ENCODE data around the gene NAA50. TPM values are rescaled to one million over a fixed set of nuclear protein-coding genes. Genes with fewer than 3 reads are reported as not detected.
A peak's percentile ranks its signal among the peaks of the same experiment; 100 is the strongest.

NAA50 gene
- total RNA-seq, 1 donor from 2014 or later: 112 TPM

DNA sequence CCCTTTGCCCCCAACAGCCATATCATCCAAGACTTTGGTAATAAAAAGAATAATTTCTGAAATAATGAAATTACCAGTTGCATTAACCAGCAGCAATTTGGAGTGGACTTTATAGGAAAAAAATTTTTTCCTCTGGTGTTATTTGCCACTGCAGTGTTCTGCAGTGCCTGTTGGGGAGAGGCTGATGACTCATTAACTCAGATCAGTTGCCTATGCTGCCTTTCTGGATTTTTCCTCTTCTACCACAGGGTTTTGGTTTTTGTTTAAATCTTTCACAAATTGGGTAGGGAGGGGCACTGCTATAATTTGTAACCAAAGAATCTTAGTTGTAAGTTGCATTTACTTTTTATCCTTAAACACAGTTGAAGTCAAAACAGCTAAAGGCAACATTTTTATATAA is 23.5 kb upstream of the NAA50 start:
- Mint-ChIP-seq H3K9me3 (no peaks in the 10 kb centered on the region), H3K27me3 (no peaks in the 10 kb centered on the region), H3K4me1 (peaks cover 6% of the 10 kb centered on the region), H3K4me3 (no peak overlapping the region), H3K36me3 (ENCODE audit: low read depth) (peaks cover 9% of the 10 kb centered on the region), H3K27ac (no peak overlapping the region)
- DNase-seq: no peak
- no peak for TF ChIP-seq CTCF (IDR thresholded peaks at IDR 0.05)
- peak; percentile 28 for ATAC-seq (ENCODE audit: low read depth)
- intact Hi-C loops (cut with micrococcal nuclease): loop anchor here (2.0 kb wide), 2 partner anchors 15 to 19 kb away; no protein-coding TSS in a partner anchor
- ChIA-PET POLR2A (no interaction called here), CTCF (no interaction called here)

DNA sequence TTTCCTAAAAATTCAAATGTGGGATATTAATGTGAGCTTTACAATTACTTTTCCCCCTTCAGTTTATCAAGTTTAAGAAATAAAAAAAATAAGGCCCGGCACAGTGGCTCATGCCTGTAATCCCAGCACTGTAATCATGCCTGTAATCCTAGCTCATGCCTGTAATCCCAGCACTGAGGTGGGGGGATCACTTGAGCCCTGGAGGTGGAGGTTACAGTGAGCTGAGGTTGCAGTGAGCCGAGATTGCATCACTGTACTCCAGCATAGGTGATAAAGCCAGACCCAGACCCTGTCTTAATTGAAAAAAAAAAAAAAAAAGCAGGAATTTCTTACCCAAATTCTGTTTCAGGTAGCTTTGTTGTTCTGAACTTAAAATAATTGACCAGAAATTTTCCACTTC is 18.6 kb upstream of the NAA50 start:
- no peak overlapping the region for H3K4me3 Mint-ChIP-seq
- no peak overlapping the region for H3K27ac Mint-ChIP-seq
- ATAC-seq (ENCODE audit: low read depth) (no peak), DNase-seq (no peak)
- intact Hi-C loops (cut with micrococcal nuclease): no loop called here
- no peaks in the 10 kb centered on the region for H3K4me1 Mint-ChIP-seq
- H3K9me3 Mint-ChIP-seq: no peaks in the 10 kb centered on the region
- ChIA-PET CTCF (no interaction called here), POLR2A (interaction anchor here (1.2 kb wide), 1 partner anchor 18 kb away, joined by 3 read pairs; the partner anchor contains the start of gene ATP6V1A)
- H3K36me3 Mint-ChIP-seq (ENCODE audit: low read depth): peaks cover 9% of the 10 kb centered on the region
- TF ChIP-seq CTCF (IDR thresholded peaks at IDR 0.05): no peak
- H3K27me3 Mint-ChIP-seq: no peaks in the 10 kb centered on the region

DNA sequence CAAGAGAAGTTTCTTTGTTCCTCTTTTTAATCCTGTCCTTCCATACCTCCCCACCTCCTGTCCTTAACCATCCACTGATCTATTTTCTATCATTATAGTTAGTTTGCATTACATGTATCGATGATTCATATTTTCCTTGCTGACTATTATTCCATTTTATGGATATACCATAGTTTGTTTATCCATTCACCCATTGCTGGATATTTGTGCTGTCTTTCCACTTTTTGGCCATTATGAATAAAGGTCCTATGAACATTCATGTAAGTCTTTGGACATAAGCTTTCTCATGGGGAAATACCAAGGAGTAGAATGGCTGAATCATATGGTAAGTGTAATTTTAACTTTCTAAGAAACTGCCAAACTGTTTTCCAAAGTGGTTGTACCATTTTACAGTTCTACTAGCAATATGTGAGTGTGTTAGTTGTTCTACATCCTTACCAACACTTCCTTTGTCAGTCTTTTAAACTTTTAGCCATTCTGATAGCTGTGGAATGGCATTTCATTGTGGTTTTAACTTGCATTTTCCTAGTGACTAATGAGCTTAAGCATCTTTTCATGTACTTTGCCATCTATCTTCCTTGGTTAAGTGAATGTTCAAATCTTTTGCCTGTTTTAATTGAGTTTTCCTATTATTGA is 12.5 kb upstream of the NAA50 start:
- H3K4me3 Mint-ChIP-seq: no peak overlapping the region
- DNase-seq: no peak
- no peak for TF ChIP-seq CTCF (IDR thresholded peaks at IDR 0.05)
- ATAC-seq (ENCODE audit: low read depth): no peak
- intact Hi-C loops (cut with micrococcal nuclease): no loop called here
- H3K36me3 Mint-ChIP-seq (ENCODE audit: low read depth): peaks cover 9% of the 10 kb centered on the region
- CTCF ChIA-PET: no interaction called here
- H3K27ac Mint-ChIP-seq: no peak overlapping the region
- no peaks in the 10 kb centered on the region for H3K27me3 Mint-ChIP-seq
- peaks cover 19% of the 10 kb centered on the region for H3K4me1 Mint-ChIP-seq
- peaks cover 6% of the 10 kb centered on the region for H3K9me3 Mint-ChIP-seq
- POLR2A ChIA-PET: no interaction called here

- peaks cover 30% of the 10 kb centered on the region for H3K4me1 Mint-ChIP-seq
- H3K36me3 Mint-ChIP-seq (ENCODE audit: low read depth): peaks cover 9% of the 10 kb centered on the region
- H3K9me3 Mint-ChIP-seq: peaks cover 6% of the 10 kb centered on the region
- ChIA-PET POLR2A (interaction anchor here (1.3 kb wide), 1 partner anchor 8 kb away, joined by 10 read pairs; the partner anchor contains the start of genes ATP6V1A and NAA50), CTCF (interaction anchor here (0.7 kb wide), 1 partner anchor 9 kb away, joined by 4 read pairs; no protein-coding TSS in a partner anchor)
- no peak for TF ChIP-seq CTCF (IDR thresholded peaks at IDR 0.05)
- no peaks in the 10 kb centered on the region for H3K27me3 Mint-ChIP-seq
- H3K4me3 Mint-ChIP-seq: peak overlapping the region; percentile 50
- ATAC-seq (ENCODE audit: low read depth) (peak; percentile 71), DNase-seq (no peak)
- intact Hi-C loops (cut with micrococcal nuclease): loop anchor here (1.0 to 2.0 kb wide), 2 partner anchors 8 to 14 kb away; partner anchors contain the start of gene NAA50
- peak overlapping the region; percentile 53 for H3K27ac Mint-ChIP-seq
These were observed 8.6 kb upstream of the NAA50 start for GRCh38 chr3:113754494-113755159.

DNA sequence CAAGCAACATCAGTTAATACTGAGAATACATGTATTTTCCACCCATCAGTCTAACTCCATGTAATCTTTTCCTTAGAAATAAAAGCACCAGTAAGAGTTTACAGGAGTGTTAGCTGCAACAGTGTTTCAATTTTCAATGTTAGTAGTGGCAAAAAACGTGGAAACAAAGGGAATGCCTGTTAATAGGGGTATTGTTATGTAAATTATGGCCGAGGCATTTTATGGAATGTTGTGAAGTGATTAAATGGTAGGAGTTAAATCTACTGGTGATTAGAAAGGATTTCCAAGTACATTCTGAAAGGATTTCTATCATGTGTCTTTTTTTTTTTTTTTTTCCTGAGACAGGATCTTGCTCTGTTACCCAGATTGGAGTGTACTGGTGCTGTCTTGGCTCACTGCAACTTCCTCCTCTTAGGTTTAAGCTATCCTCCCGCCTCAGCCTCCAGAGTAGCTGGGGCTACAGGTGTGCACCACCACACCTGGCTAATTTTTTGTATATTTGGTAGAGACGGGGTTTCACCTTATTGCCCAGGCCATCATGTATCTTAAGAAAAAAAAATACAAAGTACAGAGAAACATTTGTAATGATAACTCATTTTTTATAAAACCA is 7.4 kb upstream of the NAA50 start:
- POLR2A ChIA-PET: no interaction called here
- TF ChIP-seq CTCF (IDR thresholded peaks at IDR 0.05): no peak
- ATAC-seq (ENCODE audit: low read depth): no peak
- H3K4me1 Mint-ChIP-seq: peaks cover 41% of the 10 kb centered on the region
- no peak overlapping the region for H3K4me3 Mint-ChIP-seq
- H3K36me3 Mint-ChIP-seq (ENCODE audit: low read depth): peaks cover 6% of the 10 kb centered on the region
- no peaks in the 10 kb centered on the region for H3K27me3 Mint-ChIP-seq
- DNase-seq: no peak
- CTCF ChIA-PET: no interaction called here
- H3K9me3 Mint-ChIP-seq: peaks cover 4% of the 10 kb centered on the region
- intact Hi-C loops (cut with micrococcal nuclease): no loop called here
- H3K27ac Mint-ChIP-seq: no peak overlapping the region
